Measurements from ENCODE around the gene HOXC13.

The HOXC13 gene

DNA sequence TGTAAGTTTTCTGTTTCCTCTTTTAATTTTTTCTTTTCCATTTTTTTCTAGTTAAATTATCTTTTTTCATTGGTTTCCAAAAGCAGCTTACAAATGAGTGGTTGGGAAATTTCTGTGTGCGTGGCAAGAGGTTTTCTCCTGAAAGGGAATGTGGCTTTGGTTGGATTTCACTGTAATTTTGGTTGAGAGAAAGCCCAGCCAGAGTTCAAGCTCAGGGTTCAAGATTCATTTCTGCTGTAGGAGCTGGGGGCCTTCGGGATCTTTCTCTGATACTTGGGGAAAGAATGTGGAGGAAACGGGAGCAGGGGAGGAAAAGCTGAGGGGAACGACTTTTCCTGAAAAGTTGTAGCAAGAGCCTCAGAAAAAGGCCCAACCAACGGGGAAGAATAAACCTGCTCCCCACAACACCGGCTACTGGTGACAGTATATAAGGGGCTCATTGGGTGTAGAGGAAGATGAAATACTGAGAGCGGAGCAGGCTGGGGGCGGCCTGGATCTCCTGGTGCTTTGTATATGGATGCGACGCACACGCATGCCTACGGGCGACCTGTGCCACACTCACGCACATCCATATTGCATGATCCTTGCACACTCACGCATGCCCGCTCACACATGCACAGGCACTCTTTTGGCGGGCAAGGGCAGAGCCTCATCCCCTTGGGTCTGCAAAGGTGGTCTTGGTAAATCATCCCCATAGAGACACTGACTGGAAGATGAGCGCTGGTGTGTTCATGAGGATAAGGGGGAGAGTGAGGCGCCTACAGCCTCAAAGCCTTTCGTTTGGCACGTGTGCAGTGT is 48.3 kb downstream of the HOXC13 start:
- Histone ChIP-seq H3K9ac (ENCODE audit: low read length) (peak overlapping the region; percentile 38), H3K36me3 (ENCODE audit: control insufficient read depth, insufficient read depth, low read length) (no peaks in the 10 kb centered on the region), H3K4me3 (ENCODE audit: low read depth, low read length) (peak overlapping the region; percentile 39; the same call in 1 of the 2 replicates), H3K9me3 (ENCODE audit: control insufficient read depth, insufficient read depth, low read depth, low read length) (peaks cover 6% of the 10 kb centered on the region; the same call in 1 of the 2 replicates), H3K4me1 (ENCODE audit: control insufficient read depth, insufficient read depth, low read length) (0 out of 2 replicates have a peak, but pooled peaks cover 3% of the 10 kb centered on the region), H3K27me3 (ENCODE audit: control insufficient read depth, insufficient read depth, low read length) (peaks cover 100% of the 10 kb centered on the region), H3K27ac (ENCODE audit: low read depth, low read length) (no peak overlapping the region)

DNA sequence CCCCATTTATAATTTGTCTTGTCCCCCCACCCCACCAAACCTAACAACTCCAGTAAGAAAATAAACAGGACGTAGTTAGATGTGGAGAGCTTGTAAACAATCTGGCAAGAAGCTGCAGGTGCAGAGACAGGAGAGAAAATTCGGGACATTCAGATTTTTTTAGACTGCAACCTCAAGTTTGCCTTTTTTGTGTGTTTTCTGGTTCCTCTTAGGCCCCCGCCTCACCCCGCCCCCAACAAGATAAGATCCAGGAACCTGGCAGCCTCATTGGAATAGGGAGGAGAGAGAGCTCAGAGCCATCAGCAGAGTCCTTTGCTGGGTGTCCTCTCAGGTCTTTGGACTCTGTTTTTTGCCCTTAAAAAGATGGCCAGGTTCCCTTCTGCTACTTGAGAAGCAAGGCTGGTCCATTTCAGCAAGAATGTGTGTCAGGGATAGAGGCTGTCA is 49.2 kb downstream of the HOXC13 start:
- Histone ChIP-seq H3K27ac (ENCODE audit: low read depth, low read length) (no peak overlapping the region), H3K36me3 (ENCODE audit: control insufficient read depth, insufficient read depth, low read length) (no peaks in the 10 kb centered on the region), H3K4me1 (ENCODE audit: control insufficient read depth, insufficient read depth, low read length) (no peaks in the 10 kb centered on the region), H3K27me3 (ENCODE audit: control insufficient read depth, insufficient read depth, low read length) (peaks cover 100% of the 10 kb centered on the region), H3K4me3 (ENCODE audit: low read depth, low read length) (no peak overlapping the region; the same call in 1 of the 2 replicates), H3K9me3 (ENCODE audit: control insufficient read depth, insufficient read depth, low read depth, low read length) (peaks cover 6% of the 10 kb centered on the region; the same call in 1 of the 2 replicates), H3K9ac (ENCODE audit: low read length) (peak overlapping the region; percentile 58)

DNA sequence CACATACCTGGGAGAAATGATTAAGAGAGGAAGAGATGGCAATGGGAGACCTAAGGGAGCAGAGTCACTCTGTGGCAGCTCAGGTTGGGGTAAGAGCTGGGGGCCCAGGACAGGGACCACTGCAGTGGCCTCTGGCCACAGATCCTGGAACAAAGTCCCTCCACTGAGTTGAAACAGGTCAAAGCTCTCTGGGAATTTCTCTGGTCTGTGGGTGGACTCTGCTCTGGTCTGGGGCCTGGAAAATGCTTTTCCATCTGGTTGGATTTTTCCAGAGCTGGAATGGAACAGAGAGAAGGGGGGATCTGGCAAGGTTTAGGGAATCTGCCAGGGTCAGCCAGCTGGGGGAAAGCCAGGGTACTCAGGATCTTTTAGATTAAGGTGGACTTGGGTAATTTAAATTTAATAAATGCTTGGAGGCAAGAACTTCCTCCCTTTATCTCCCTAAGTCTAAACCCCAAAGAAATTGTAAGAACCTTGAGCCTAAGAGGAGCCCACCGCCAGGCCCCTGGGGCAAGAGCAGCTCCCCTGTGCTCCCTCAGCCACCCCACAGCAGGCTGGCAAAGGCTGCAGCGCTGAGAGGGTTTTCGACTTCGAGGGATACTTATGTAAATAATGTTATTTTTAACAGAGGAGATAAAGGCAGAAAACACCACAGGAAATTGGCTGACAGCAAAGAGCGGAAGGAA is 50.1 kb downstream of the HOXC13 start:
- Histone ChIP-seq H3K9me3 (ENCODE audit: control insufficient read depth, insufficient read depth, low read depth, low read length) (peaks cover 6% of the 10 kb centered on the region; the same call in 1 of the 2 replicates), H3K4me3 (ENCODE audit: low read depth, low read length) (no peak overlapping the region; the same call in 1 of the 2 replicates), H3K9ac (ENCODE audit: low read length) (peak overlapping the region; percentile 58), H3K36me3 (ENCODE audit: control insufficient read depth, insufficient read depth, low read length) (no peaks in the 10 kb centered on the region), H3K27ac (ENCODE audit: low read depth, low read length) (no peak overlapping the region), H3K4me1 (ENCODE audit: control insufficient read depth, insufficient read depth, low read length) (no peaks in the 10 kb centered on the region), H3K27me3 (ENCODE audit: control insufficient read depth, insufficient read depth, low read length) (peaks cover 100% of the 10 kb centered on the region)

DNA sequence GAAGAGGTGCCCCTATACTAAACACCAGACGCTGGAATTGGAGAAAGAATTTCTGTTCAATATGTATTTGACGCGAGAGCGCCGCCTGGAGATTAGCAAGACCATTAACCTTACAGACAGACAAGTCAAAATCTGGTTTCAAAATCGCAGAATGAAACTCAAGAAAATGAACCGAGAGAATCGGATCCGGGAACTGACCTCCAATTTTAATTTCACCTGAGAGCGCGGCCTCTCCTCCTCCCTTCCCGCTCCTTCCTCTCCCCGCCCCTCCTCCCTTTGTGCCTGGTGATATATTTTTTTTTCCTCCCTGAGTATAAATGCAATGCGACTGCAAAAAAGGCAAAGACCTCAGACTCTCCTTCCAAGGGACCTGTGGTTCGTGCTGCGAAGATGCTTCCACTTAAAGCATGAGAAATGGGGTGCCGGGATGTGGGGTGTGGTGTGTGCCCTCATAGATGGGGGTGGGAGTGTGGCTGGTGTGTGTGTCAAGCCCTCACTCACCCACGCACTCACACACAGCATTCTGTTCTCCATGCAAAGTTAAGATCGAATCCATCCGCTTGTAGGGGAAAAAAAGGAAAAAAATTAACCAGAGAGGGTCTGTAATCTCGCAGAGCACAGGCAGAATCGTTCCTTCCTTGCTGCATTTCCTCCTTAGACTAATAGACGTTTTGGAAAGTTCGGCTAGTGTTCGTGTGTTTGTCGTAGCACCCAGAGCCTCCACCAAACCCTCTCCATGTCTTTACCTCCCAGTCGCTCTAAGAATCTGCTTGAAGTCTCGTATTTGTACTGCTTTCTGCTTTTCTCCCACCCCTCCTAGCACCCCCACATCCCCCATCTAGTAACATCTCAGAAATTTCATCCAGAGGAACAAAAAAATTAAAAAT is 50.8 kb downstream of the HOXC13 start:
- no peak overlapping the region for H3K4me3 ChIP-seq (ENCODE audit: low read depth, low read length)
- no peaks in the 10 kb centered on the region for H3K36me3 ChIP-seq (ENCODE audit: control insufficient read depth, insufficient read depth, low read length)
- H3K27ac ChIP-seq (ENCODE audit: low read depth, low read length): no peak overlapping the region
- peaks cover 6% of the 10 kb centered on the region; the same call in 1 of the 2 replicates for H3K9me3 ChIP-seq (ENCODE audit: control insufficient read depth, insufficient read depth, low read depth, low read length)
- H3K27me3 ChIP-seq (ENCODE audit: control insufficient read depth, insufficient read depth, low read length): peaks cover 100% of the 10 kb centered on the region
- H3K4me1 ChIP-seq (ENCODE audit: control insufficient read depth, insufficient read depth, low read length): no peaks in the 10 kb centered on the region
- no peak overlapping the region for H3K9ac ChIP-seq (ENCODE audit: low read length)

DNA sequence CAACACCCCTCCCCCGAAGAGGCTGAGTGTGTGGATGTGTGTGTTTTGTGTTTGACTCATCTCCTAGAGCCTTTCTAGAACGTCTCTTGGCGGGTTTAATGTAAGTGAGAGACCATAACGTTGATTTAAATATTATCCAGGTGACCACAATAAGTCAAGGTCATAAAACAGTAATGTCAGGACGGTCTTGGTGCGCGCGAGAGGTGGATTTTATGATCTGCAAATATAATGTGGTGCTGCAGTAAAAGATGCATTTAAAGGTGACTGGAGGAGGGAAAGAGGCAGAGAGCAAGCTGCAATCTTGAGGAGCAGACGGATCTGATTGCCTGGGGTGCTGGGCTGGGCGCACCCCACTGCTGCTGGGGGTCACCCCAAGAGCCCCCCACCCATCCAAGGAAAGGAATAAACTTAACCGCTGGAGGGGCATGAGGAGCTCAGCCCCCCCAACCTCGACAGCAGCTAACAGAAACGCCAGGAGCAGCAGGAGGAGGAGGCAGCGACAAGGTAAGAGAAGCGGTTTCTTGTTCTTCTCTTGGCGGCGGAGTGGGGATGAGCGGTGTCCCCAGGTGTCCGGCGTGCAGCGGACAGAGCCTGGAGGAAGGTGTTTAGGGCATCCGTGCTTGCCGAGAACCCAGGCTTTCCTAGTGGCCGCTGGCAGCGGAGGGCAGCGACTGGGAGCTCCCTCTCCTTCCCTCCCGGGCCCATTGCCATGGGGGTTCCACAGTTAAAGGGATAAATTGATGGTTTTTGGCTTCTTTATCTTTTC is 51.9 kb downstream of the HOXC13 start:
- H3K4me3 ChIP-seq (ENCODE audit: low read depth, low read length): peak overlapping the region; percentile 19
- H3K4me1 ChIP-seq (ENCODE audit: control insufficient read depth, insufficient read depth, low read length): peaks cover 2% of the 10 kb centered on the region; the same call in 1 of the 2 replicates
- peaks cover 2% of the 10 kb centered on the region; the same call in 1 of the 2 replicates for H3K9me3 ChIP-seq (ENCODE audit: control insufficient read depth, insufficient read depth, low read depth, low read length)
- peaks cover 100% of the 10 kb centered on the region for H3K27me3 ChIP-seq (ENCODE audit: control insufficient read depth, insufficient read depth, low read length)
- H3K27ac ChIP-seq (ENCODE audit: low read depth, low read length): no peak overlapping the region
- H3K36me3 ChIP-seq (ENCODE audit: control insufficient read depth, insufficient read depth, low read length): no peaks in the 10 kb centered on the region
- H3K9ac ChIP-seq (ENCODE audit: low read length): peak overlapping the region; percentile 73

DNA sequence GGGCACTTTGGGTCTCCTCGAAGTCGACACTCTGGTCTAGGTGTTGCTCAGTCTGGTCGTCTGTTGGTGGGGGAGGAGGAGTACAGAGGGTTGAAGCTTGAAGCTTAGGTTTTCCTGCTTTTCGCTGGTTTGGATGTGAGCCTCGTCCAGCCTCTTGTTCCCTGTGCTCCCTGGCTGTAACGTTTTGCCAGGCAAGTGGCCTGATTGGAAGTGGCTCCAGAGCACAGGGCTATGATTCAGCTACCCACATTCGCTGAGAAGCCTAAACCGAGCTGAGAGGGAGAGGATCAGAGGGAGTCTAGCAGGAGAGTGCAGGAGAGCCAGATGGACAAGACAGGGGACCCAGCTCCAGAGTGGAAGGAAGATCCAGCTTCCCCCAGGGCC is 52.4 kb downstream of the HOXC13 start:
- H3K27me3 ChIP-seq (ENCODE audit: control insufficient read depth, insufficient read depth, low read length): peaks cover 100% of the 10 kb centered on the region
- H3K27ac ChIP-seq (ENCODE audit: low read depth, low read length): no peak overlapping the region
- H3K36me3 ChIP-seq (ENCODE audit: control insufficient read depth, insufficient read depth, low read length): no peaks in the 10 kb centered on the region
- peak overlapping the region; percentile 73 for H3K9ac ChIP-seq (ENCODE audit: low read length)
- peak overlapping the region; percentile 19 for H3K4me3 ChIP-seq (ENCODE audit: low read depth, low read length)
- no peaks in the 10 kb centered on the region for H3K9me3 ChIP-seq (ENCODE audit: control insufficient read depth, insufficient read depth, low read depth, low read length)
- H3K4me1 ChIP-seq (ENCODE audit: control insufficient read depth, insufficient read depth, low read length): peaks cover 5% of the 10 kb centered on the region; the same call in 1 of the 2 replicates

DNA sequence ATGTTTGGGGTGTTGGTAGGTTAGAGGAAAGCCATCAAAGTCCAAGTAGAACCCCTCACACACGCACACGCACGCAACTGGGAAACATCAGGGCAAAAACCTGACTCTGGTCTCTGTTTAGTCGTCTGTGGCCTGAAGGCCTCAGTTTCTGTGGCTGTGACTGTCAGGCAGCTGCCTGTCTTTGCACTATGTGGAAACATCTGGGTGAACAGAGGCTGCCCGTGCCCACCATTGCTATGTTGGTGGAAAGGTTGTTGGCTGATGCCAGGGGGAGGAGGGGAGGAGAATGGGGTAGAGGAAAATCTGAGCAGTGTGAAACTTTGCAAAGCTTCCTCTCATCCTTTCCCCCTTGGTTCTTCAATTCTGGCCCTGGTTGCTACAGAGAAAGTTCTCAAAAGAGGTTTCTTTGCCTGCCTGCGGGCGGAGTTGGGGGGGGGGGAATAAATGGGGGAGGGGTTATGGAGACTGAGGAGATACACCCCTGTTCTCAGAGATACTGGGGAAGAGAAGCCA is 53.8 kb downstream of the HOXC13 start:
- Histone ChIP-seq H3K4me1 (ENCODE audit: control insufficient read depth, insufficient read depth, low read length) (peaks cover 5% of the 10 kb centered on the region; the same call in 1 of the 2 replicates), H3K27ac (ENCODE audit: low read depth, low read length) (no peak overlapping the region), H3K9ac (ENCODE audit: low read length) (peak overlapping the region; percentile 73), H3K36me3 (ENCODE audit: control insufficient read depth, insufficient read depth, low read length) (no peaks in the 10 kb centered on the region), H3K4me3 (ENCODE audit: low read depth, low read length) (no peak overlapping the region), H3K9me3 (ENCODE audit: control insufficient read depth, insufficient read depth, low read depth, low read length) (no peaks in the 10 kb centered on the region), H3K27me3 (ENCODE audit: control insufficient read depth, insufficient read depth, low read length) (peaks cover 100% of the 10 kb centered on the region)

DNA sequence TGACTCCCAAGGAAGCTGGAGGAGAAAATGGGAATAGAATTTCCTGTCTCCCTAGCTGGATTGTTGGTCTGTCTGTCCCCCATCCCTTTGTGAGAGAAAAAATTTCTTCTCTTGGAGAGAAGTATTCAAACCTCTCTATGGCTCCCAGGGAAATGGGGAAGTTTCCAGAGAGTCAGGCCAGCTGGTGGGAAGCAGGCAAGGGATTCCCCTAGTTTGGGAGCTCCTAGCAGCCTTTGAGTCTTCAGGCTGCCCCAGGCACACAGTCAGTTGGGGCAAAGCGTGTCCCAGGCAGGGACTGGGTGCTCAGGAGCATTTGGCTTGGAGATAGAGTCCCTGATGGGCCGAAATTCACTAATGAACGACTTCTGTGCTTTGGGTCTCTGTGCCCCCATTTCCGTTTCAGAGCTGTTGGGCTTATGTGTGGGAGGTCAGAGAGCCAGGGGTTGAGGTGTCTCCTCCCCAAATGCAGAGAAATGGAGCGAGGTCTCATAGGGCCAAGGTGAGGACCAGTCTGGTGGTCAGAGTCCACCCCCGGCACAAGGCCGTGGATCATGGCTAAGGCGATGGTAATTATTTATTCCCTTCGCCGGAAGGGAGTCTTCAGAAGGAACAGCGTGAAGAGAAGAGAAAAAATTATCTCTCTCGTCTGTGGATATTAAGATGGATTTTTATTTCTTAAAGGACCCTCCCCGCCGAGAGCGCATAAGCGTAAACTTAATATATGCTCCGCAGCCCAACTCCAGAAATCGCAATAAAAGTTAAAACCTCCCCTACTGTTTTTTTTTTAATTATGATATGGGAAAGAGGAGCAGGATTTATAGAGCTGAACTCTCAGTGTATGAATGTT is 54.8 kb downstream of the HOXC13 start:
- Histone ChIP-seq H3K4me1 (ENCODE audit: control insufficient read depth, insufficient read depth, low read length) (peaks cover 5% of the 10 kb centered on the region; the same call in 1 of the 2 replicates), H3K27me3 (ENCODE audit: control insufficient read depth, insufficient read depth, low read length) (peaks cover 100% of the 10 kb centered on the region), H3K27ac (ENCODE audit: low read depth, low read length) (no peak overlapping the region), H3K9me3 (ENCODE audit: control insufficient read depth, insufficient read depth, low read depth, low read length) (no peaks in the 10 kb centered on the region), H3K36me3 (ENCODE audit: control insufficient read depth, insufficient read depth, low read length) (no peaks in the 10 kb centered on the region), H3K4me3 (ENCODE audit: low read depth, low read length) (peak overlapping the region; percentile 44; the same call in 1 of the 2 replicates), H3K9ac (ENCODE audit: low read length) (peak overlapping the region; percentile 51)

DNA sequence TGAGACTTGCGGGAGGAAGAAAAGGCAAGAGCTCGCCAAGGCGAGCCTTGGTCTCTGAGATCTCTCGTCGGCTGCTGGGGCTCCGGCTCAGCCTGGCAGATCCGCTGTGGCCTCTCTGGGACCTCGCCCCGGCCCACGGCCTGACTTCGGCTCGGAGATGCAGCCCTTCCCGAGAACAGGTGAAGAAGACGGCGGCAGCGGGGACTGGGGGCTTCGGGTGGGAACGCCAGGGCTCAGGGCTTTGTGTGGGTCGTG is 55.3 kb downstream of the HOXC13 start:
- Histone ChIP-seq H3K36me3 (ENCODE audit: control insufficient read depth, insufficient read depth, low read length) (no peaks in the 10 kb centered on the region), H3K27me3 (ENCODE audit: control insufficient read depth, insufficient read depth, low read length) (peaks cover 100% of the 10 kb centered on the region), H3K9ac (ENCODE audit: low read length) (peak overlapping the region; percentile 51), H3K9me3 (ENCODE audit: control insufficient read depth, insufficient read depth, low read depth, low read length) (no peaks in the 10 kb centered on the region), H3K4me3 (ENCODE audit: low read depth, low read length) (peak overlapping the region; percentile 44; the same call in 1 of the 2 replicates), H3K4me1 (ENCODE audit: control insufficient read depth, insufficient read depth, low read length) (peaks cover 5% of the 10 kb centered on the region; the same call in 1 of the 2 replicates), H3K27ac (ENCODE audit: low read depth, low read length) (no peak overlapping the region)
